ENCODE measurements around the gene ROPN1B.
"Not testable (repeated sequence)": the region's sequence is repeated elsewhere in the genome, so short reads cannot be mapped to it uniquely, and the experiment has no call there.

DNA sequence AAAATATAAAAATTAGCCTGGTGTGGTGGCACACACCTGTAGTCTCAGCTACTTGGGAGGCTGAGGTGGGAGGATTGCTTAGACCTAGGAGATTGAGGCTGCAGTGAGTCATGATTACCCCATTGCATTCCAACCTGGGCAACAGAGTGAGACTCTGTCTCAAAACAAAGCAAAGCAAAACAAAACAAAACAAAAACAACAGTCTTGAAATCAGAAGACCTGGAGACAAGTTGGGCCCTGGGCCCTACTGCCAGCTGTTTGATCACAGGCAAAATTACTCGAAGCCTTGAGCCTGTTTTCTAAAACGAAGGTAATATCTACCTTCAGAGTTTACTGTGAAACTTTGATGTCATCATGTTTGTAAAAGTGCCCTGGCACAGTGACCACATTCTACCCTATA is 857 bp upstream of the ROPN1B start:
- TF ChIP-seq, protein P1, sequence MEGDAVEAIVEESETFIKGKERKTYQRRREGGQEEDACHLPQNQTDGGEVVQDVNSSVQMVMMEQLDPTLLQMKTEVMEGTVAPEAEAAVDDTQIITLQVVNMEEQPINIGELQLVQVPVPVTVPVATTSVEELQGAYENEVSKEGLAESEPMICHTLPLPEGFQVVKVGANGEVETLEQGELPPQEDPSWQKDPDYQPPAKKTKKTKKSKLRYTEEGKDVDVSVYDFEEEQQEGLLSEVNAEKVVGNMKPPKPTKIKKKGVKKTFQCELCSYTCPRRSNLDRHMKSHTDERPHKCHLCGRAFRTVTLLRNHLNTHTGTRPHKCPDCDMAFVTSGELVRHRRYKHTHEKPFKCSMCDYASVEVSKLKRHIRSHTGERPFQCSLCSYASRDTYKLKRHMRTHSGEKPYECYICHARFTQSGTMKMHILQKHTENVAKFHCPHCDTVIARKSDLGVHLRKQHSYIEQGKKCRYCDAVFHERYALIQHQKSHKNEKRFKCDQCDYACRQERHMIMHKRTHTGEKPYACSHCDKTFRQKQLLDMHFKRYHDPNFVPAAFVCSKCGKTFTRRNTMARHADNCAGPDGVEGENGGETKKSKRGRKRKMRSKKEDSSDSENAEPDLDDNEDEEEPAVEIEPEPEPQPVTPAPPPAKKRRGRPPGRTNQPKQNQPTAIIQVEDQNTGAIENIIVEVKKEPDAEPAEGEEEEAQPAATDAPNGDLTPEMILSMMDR (conservative IDR thresholded peaks at IDR 0.05; ENCODE audit: low read length) = not testable (repeated sequence)
- TF ChIP-seq EZH2phosphoT487 (IDR thresholded peaks at IDR 0.05; ENCODE audit: borderline replicate concordance, low read depth, low read length) = not testable (repeated sequence)

Data from OCI-LY7 (cell line).